Thymus (tissue), 11 donors: ENCODE measurements around the gene PCBP2. TPM values are rescaled to one million over a fixed set of nuclear protein-coding genes. Genes with fewer than 3 reads are reported as not detected.

Experiments
- DNase-seq, 9 donors: peaks; one replicate each; pipeline ENCODE4 v3.0.0-alpha.2; 2013; ENCODE audit warnings: low spot score in 9 of 9, low read depth in 6 of 9, missing footprints in 1 of 9
- H3K27ac ChIP-seq, 2 donors: one replicate each; pipeline ENCODE4 v1.5.1; 2013; ENCODE audit warnings: control low read depth in 1 of 2, low read depth in 1 of 2, low read length in 1 of 2, mild to moderate bottlenecking in 1 of 2, moderate library complexity in 1 of 2
- H3K27me3 ChIP-seq, 2 donors: one replicate each; pipeline ENCODE4 v1.5.1; 2013; ENCODE audit warnings: low read length in 1 of 2; ENCODE audit not compliant: control insufficient read depth in 2 of 2, insufficient read depth in 1 of 2
- H3K36me3 ChIP-seq, 2 donors: one replicate each; pipeline ENCODE4 v1.5.1; 2013; ENCODE audit warnings: low read length in 1 of 2, mild to moderate bottlenecking in 1 of 2, moderate library complexity in 1 of 2; ENCODE audit not compliant: control insufficient read depth in 2 of 2, insufficient read depth in 2 of 2
- H3K4me1 ChIP-seq, 2 donors: one replicate each; pipeline ENCODE4 v1.5.1; 2013; ENCODE audit warnings: low read length in 2 of 2; ENCODE audit not compliant: control insufficient read depth in 2 of 2, insufficient read depth in 2 of 2
- H3K4me3 ChIP-seq, 2 donors: one replicate each; pipeline ENCODE4 v1.5.1; 2013; ENCODE audit warnings: low read length in 2 of 2, control low read depth in 1 of 2, mild to moderate bottlenecking in 1 of 2
- H3K9me3 ChIP-seq, 2 donors: one replicate each; pipeline ENCODE4 v1.5.1; 2013; ENCODE audit warnings: low read length in 1 of 2, mild to moderate bottlenecking in 1 of 2; ENCODE audit not compliant: control insufficient read depth in 2 of 2, insufficient read depth in 1 of 2
- WGBS: extraction: QIAGEN DNeasy Blood & Tissue Kit; methylation state at CpG from one replicate; pipeline ENCODE4 v1.1.7; 2013; 5-methylcytosine and 5-hydroxymethylcytosine counted together
- polyA plus RNA-seq: library from polyadenylated mRNA; stranded (reverse); fragments of 200-250 nt; gene quantifications from one replicate; pipeline ENCODE4 v1.2.3, GENCODE V29; 2013
- total RNA-seq: library from RNA; stranded (reverse); fragments of 120-200 nt; gene quantifications from one replicate; pipeline ENCODE4 v1.2.4, GENCODE V29; 2013
- donor health status: healthy.

The PCBP2 gene
- total and polyA plus RNA-seq, 2 donors, result 263 to 606 TPM

- Histone ChIP-seq H3K27me3 (no peaks in the 10 kb centered on the region), H3K36me3 (peaks cover 39 to 45% of the 10 kb centered on the region in 2 donors), H3K4me3 (peak overlapping the region; percentile 56 to 97), H3K27ac (peak overlapping the region; percentile 99), H3K9me3 (peaks cover 0 to 3% of the 10 kb centered on the region in 2 donors), H3K4me1 (peaks cover 5 to 6% of the 10 kb centered on the region in 2 donors)
- under 1% methylated on average over 77 of the region's 82 CpGs for WGBS
- DNase-seq, result peak; percentile 51 to 91 (median 73)
Observed at GRCh38 chr12:53452159-53453077, 516 bp downstream of the PCBP2 start.

- no peaks in the 10 kb centered on the region for H3K27me3 ChIP-seq
- peaks cover 47 to 55% of the 10 kb centered on the region in 2 donors for H3K36me3 ChIP-seq
- H3K4me1 ChIP-seq, result peaks cover 5 to 6% of the 10 kb centered on the region in 2 donors
- DNase-seq, result no peak
- H3K9me3 ChIP-seq, result peaks cover 0 to 3% of the 10 kb centered on the region in 2 donors
- no peak overlapping the region for H3K27ac ChIP-seq
- 65% methylated on average over 6 of the region's 6 CpGs for WGBS
- peak overlapping the region; percentile 56 to 97 for H3K4me3 ChIP-seq
Observed at GRCh38 chr12:53453953-53454640, 2.2 kb downstream of the PCBP2 start.

- H3K4me3 ChIP-seq, result no peak overlapping the region
Observed at GRCh38 chr12:53454707-53455106, 2.8 kb downstream of the PCBP2 start.

GRCh38 chr12:53456654-53457366, 4.9 kb downstream of the PCBP2 start:
- H3K27me3 ChIP-seq, result no peaks in the 10 kb centered on the region
- DNase-seq, result no peak
- H3K36me3 ChIP-seq, result peaks cover 70 to 82% of the 10 kb centered on the region in 2 donors
- H3K27ac ChIP-seq, result no peak overlapping the region
- H3K9me3 ChIP-seq, result peaks cover 0 to 3% of the 10 kb centered on the region in 2 donors
- 96% methylated on average over 6 of the region's 6 CpGs for WGBS
- peaks cover 5 to 6% of the 10 kb centered on the region in 2 donors for H3K4me1 ChIP-seq
- H3K4me3 ChIP-seq, result no peak overlapping the region

More at GRCh38 chr12:53454707-53455106, 2.8 kb downstream of the PCBP2 start:
- Histone ChIP-seq H3K27me3 (no peaks in the 10 kb centered on the region), H3K36me3 (peaks cover 52 to 61% of the 10 kb centered on the region in 2 donors), H3K9me3 (peaks cover 0 to 3% of the 10 kb centered on the region in 2 donors), H3K27ac (no peak overlapping the region), H3K4me1 (peaks cover 5 to 6% of the 10 kb centered on the region in 2 donors)
- no peak for DNase-seq
- 91% methylated on average over 3 of the region's 3 CpGs for WGBS

GRCh38 chr12:53459097-53459496, 7.2 kb downstream of the PCBP2 start:
- WGBS, result 96% methylated on average over 4 of the region's 4 CpGs
- H3K27ac ChIP-seq, result no peak overlapping the region
- H3K9me3 ChIP-seq, result no peaks in the 10 kb centered on the region
- no peak for DNase-seq
- peaks cover 87 to 98% of the 10 kb centered on the region in 2 donors for H3K36me3 ChIP-seq
- no peak overlapping the region for H3K4me3 ChIP-seq
- peaks cover 0 to 3% of the 10 kb centered on the region in 2 donors for H3K4me1 ChIP-seq
- H3K27me3 ChIP-seq, result no peaks in the 10 kb centered on the region

DNA sequence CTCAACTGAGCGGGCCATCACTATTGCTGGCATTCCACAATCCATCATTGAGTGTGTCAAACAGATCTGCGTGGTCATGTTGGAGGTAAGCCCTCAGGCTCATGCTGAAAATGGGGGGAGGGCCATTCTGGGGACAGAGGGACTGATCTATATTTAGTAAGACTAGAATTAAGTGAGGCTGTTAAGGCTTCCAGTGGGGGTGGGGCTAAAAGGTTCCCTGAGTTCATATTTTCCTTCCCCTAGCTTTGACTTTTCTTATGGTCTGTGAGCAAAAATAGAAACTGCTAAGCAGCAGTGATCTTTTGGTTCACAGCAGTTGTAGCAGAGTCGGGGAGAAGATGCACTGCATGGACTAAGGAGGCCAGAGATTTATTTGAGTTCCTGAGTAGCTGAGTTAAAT, 9.2 kb downstream of the PCBP2 start:
- no peaks in the 10 kb centered on the region for H3K27me3 ChIP-seq
- H3K27ac ChIP-seq, result no peak overlapping the region
- H3K4me1 ChIP-seq, result peaks cover 0 to 2% of the 10 kb centered on the region in 2 donors
- 97% methylated on average over 3 of the region's 3 CpGs for WGBS
- no peak for DNase-seq
- H3K4me3 ChIP-seq, result no peak overlapping the region
- H3K9me3 ChIP-seq, result no peaks in the 10 kb centered on the region
- peaks cover 89 to 99% of the 10 kb centered on the region in 2 donors for H3K36me3 ChIP-seq

DNA sequence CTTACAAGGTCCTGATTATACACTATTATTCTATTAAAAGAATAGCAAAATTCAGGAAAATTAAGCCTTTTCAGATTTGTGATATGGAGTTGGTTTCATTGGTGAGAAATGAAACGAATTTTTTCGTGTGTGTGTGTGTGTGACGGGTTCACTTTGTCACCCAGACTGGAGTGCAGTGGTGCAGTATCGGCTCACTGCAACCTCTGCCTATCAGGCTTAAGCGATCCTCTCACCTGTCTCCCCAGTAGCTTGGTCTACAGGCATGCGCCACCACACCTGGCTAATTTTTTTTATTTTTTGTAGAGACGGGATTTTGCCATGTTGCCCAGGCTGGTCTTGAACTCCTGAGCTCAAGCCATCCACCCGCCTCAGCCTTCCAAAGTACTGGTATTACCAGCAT, 9.7 kb downstream of the PCBP2 start:
- Histone ChIP-seq H3K4me3 (no peak overlapping the region), H3K27ac (no peak overlapping the region), H3K4me1 (peaks cover 0 to 2% of the 10 kb centered on the region in 2 donors), H3K36me3 (peaks cover 89 to 99% of the 10 kb centered on the region in 2 donors), H3K9me3 (no peaks in the 10 kb centered on the region), H3K27me3 (no peaks in the 10 kb centered on the region)
- DNase-seq, result no peak
- WGBS, result 97% methylated on average over 8 of the region's 8 CpGs

DNA sequence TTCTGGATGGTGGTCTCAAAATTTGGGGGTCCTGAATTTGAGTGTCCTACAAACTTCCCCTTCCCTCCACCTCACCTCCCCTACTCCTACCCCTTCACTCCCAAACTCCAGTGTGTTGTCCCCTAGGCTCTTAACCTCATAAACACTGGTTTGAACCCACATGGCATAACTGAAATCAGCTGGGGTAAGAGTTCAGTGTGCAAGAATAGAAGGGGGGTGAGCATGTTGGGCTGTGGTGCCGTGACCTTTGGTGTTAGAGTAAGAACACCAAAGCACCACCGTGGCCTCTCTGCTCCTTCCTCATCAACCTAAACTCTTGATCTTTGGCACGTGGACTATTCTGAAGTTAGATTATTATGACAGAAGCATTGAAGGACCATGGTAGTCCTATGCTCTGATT, 11.0 kb downstream of the PCBP2 start:
- H3K4me3 ChIP-seq, result no peak overlapping the region
- no peak for DNase-seq
- no peaks in the 10 kb centered on the region for H3K9me3 ChIP-seq
- peaks cover 0 to 2% of the 10 kb centered on the region in 2 donors for H3K4me1 ChIP-seq
- H3K36me3 ChIP-seq, result peaks cover 89 to 99% of the 10 kb centered on the region in 2 donors
- 92% methylated on average over 3 of the region's 3 CpGs for WGBS
- no peaks in the 10 kb centered on the region for H3K27me3 ChIP-seq
- no peak overlapping the region for H3K27ac ChIP-seq
